ENCODE measurements around the gene IDH3B. TPM values are rescaled to one million over a fixed set of nuclear protein-coding genes. Genes with fewer than 3 reads are reported as not detected.

IDH3B gene
- polyA plus RNA-seq, 3 donors = 102 to 224 (median 103) TPM

DNA sequence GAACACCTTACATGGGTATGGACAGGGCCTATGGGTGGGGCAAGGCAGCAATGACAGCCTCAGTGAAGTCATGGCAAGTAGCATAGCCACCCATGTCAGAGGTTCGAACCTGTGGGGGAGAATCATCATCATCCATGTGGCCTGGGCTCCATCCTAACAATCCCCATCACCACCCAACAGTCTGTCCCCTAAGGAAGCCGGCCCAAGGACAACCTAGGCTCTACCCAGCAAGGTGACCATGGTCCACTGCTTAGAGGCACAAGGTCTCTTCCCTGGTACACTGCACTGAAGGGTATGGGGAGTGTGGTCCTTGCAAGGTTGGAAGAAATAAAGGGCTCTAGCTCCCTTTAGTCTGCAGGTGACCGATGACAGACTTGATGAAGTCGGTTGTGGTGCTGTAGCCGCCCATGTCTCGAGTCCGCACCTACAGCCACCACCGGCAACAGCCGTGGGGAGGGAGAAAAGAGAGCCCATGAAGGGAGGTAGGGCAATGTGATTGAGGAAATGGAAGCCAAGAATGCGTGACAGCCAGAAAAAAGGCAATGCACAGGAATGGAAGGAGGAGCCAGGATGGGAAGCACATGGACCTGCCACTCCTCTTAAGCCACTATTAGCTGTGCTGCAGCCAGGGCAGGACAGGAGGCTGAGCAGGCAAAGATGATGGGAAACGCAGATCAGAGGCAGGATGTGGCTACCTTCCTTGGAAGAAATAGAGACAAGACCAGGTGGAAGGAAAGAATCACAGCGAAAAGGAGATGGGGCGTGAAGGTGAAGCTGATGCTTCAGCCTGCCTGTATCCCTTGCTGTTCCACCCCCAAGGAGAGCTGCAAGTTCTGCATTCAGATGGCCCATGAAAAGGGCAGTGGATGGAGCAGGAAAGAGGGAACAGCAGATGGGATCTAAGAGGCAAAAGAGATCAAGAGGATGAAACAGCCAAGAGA is 5.3 kb downstream of the IDH3B start:
- peaks cover 0 to 2% (median 0%) of the 10 kb centered on the region in 3 donors for H3K27me3 Mint-ChIP-seq (ENCODE audit: low read depth in 3 of 3)
- no peak overlapping the region for H3K4me2 ChIP-seq (replicated peaks; ENCODE audit: extremely low read depth, low read length, poor library complexity, severe bottlenecking)
- H3K4me3 ChIP-seq (replicated peaks in 1 of 3; ENCODE audit: low read depth in 2 of 3, low read length in 3 of 3) = no peak overlapping the region
- H3K27ac Mint-ChIP-seq = peak overlapping the region in 2 of 7 donors; percentile 6 to 54
- H3K9me3 Mint-ChIP-seq = peaks cover 0 to 2% (median 0%) of the 10 kb centered on the region in 7 donors
- peaks cover 12 to 17% of the 10 kb centered on the region in 2 donors for H3K4me1 ChIP-seq (ENCODE audit: control insufficient read depth in 1 of 2, insufficient read depth in 2 of 2, low read length in 2 of 2)
- WGBS (ENCODE audit: insufficient coverage) = 91% methylated on average over 11 of the region's 13 CpGs
- H3K36me3 Mint-ChIP-seq = peaks cover 83 to 95% of the 10 kb centered on the region in 2 donors
- TF ChIP-seq, protein P1, sequence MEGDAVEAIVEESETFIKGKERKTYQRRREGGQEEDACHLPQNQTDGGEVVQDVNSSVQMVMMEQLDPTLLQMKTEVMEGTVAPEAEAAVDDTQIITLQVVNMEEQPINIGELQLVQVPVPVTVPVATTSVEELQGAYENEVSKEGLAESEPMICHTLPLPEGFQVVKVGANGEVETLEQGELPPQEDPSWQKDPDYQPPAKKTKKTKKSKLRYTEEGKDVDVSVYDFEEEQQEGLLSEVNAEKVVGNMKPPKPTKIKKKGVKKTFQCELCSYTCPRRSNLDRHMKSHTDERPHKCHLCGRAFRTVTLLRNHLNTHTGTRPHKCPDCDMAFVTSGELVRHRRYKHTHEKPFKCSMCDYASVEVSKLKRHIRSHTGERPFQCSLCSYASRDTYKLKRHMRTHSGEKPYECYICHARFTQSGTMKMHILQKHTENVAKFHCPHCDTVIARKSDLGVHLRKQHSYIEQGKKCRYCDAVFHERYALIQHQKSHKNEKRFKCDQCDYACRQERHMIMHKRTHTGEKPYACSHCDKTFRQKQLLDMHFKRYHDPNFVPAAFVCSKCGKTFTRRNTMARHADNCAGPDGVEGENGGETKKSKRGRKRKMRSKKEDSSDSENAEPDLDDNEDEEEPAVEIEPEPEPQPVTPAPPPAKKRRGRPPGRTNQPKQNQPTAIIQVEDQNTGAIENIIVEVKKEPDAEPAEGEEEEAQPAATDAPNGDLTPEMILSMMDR (IDR thresholded peaks at IDR 0.05) = no peak
- no peak for DNase-seq
- no peak overlapping the region for H3K4me3 Mint-ChIP-seq
- intact Hi-C loops (cut with micrococcal nuclease) = no loop called here
- peaks cover 41% of the 10 kb centered on the region for H3K79me2 ChIP-seq (ENCODE audit: insufficient read depth, low read length)
- no peak overlapping the region for H2AFZ ChIP-seq (ENCODE audit: insufficient read depth, low read depth, low read length, poor library complexity, severe bottlenecking)
- H3K9ac ChIP-seq (ENCODE audit: insufficient read depth, low read length, poor library complexity, severe bottlenecking) = no peak overlapping the region
- H3K36me3 ChIP-seq (replicated peaks in 1 of 2; ENCODE audit: control insufficient read depth in 1 of 2, insufficient read depth in 2 of 2, low read length in 2 of 2) = peaks cover 82 to 88% of the 10 kb centered on the region in 2 donors
- H4K20me1 ChIP-seq (ENCODE audit: insufficient read depth, low read length) = peaks cover 38% of the 10 kb centered on the region
- peaks cover 18% of the 10 kb centered on the region for H3K4me1 Mint-ChIP-seq
- no peaks in the 10 kb centered on the region for H3K27me3 ChIP-seq (ENCODE audit: control insufficient read depth in 2 of 2, insufficient read depth in 2 of 2, low read length in 2 of 2)
- no peak overlapping the region for H3K27ac ChIP-seq (ENCODE audit: low read depth in 1 of 2, low read length in 2 of 2)
- no peaks in the 10 kb centered on the region for H3K9me3 ChIP-seq (replicated peaks in 1 of 2; ENCODE audit: control insufficient read depth in 1 of 2, insufficient read depth in 1 of 2, low read length in 2 of 2)

DNA sequence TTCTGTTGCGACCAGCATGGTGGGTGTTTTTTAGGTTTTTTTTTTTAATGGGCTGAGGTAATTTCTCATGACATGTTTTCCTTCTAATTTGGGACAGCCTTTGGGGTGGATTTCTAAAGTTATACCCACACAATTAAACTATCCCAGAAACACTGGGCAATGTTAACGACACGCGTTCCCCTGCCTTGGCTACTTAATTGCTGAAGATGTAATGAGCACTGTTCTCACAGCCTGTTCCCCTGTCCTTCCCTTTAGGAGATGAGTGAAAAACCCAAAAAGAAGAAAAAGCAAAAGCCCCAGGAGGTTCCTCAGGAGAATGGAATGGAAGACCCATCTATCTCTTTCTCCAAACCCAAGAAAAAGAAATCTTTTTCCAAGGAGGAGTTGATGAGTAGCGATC is 6.3 kb downstream of the IDH3B start:
- intact Hi-C loops (cut with micrococcal nuclease) = no loop called here
- Histone ChIP-seq H3K36me3 (replicated peaks in 1 of 2; ENCODE audit: control insufficient read depth in 1 of 2, insufficient read depth in 2 of 2, low read length in 2 of 2) (peaks cover 82 to 88% of the 10 kb centered on the region in 2 donors), H2AFZ (ENCODE audit: insufficient read depth, low read depth, low read length, poor library complexity, severe bottlenecking) (no peak overlapping the region), H3K4me3 (replicated peaks in 1 of 3; ENCODE audit: low read depth in 2 of 3, low read length in 3 of 3) (no peak overlapping the region), H3K9me3 (replicated peaks in 1 of 2; ENCODE audit: control insufficient read depth in 1 of 2, insufficient read depth in 1 of 2, low read length in 2 of 2) (no peaks in the 10 kb centered on the region), H3K79me2 (ENCODE audit: insufficient read depth, low read length) (peaks cover 41% of the 10 kb centered on the region), H3K27ac (ENCODE audit: low read depth in 1 of 2, low read length in 2 of 2) (no peak overlapping the region), H3K4me2 (replicated peaks; ENCODE audit: extremely low read depth, low read length, poor library complexity, severe bottlenecking) (no peak overlapping the region), H3K9ac (ENCODE audit: insufficient read depth, low read length, poor library complexity, severe bottlenecking) (no peak overlapping the region), H4K20me1 (ENCODE audit: insufficient read depth, low read length) (peaks cover 47% of the 10 kb centered on the region), H3K4me1 (ENCODE audit: control insufficient read depth in 1 of 2, insufficient read depth in 2 of 2, low read length in 2 of 2) (peaks cover 13 to 19% of the 10 kb centered on the region in 2 donors), H3K27me3 (ENCODE audit: control insufficient read depth in 2 of 2, insufficient read depth in 2 of 2, low read length in 2 of 2) (no peaks in the 10 kb centered on the region)
- H3K4me1 Mint-ChIP-seq = peaks cover 18% of the 10 kb centered on the region
- TF ChIP-seq, protein P1 (IDR thresholded peaks at IDR 0.05) = no peak
- H3K27ac Mint-ChIP-seq = peak overlapping the region in 3 of 7 donors; percentile 51 to 78 (median 62)
- H3K9me3 Mint-ChIP-seq = no peaks in the 10 kb centered on the region
- peaks cover 83 to 90% of the 10 kb centered on the region in 2 donors for H3K36me3 Mint-ChIP-seq
- 80% methylated on average over 1 of the region's 5 CpGs for WGBS (ENCODE audit: insufficient coverage)
- no peak for DNase-seq
- H3K4me3 Mint-ChIP-seq = no peak overlapping the region
- H3K27me3 Mint-ChIP-seq (ENCODE audit: low read depth in 3 of 3) = peaks cover 0 to 2% (median 0%) of the 10 kb centered on the region in 3 donors

Measured in CD14-positive monocyte (primary cell).